Duodenal mucosa (tissue), 2 donors: ENCODE measurements around the gene CYTL1.

ENCODE experiments used
- H3K27ac ChIP-seq: one replicate; pipeline ENCODE4 v1.7.0; 2013; ENCODE audit warnings: low read depth, low read length
- H3K27me3 ChIP-seq, 2 donors: one replicate each; pipeline ENCODE4 v1.7.0; 2013; ENCODE audit warnings: low read length in 2 of 2, control low read depth in 1 of 2; ENCODE audit not compliant: insufficient read depth in 2 of 2, control insufficient read depth in 1 of 2
- H3K36me3 ChIP-seq, 2 donors: one replicate each; pipeline ENCODE4 v1.7.0; 2013; ENCODE audit warnings: low read length in 2 of 2, control low read depth in 1 of 2; ENCODE audit not compliant: insufficient read depth in 2 of 2, control insufficient read depth in 1 of 2
- H3K4me1 ChIP-seq, 2 donors: one replicate each; pipeline ENCODE4 v1.7.0; 2013; ENCODE audit warnings: low read length in 2 of 2, control low read depth in 1 of 2; ENCODE audit not compliant: insufficient read depth in 2 of 2, control insufficient read depth in 1 of 2
- H3K4me3 ChIP-seq, 2 donors: one replicate each; pipeline ENCODE4 v1.7.0; 2013; ENCODE audit warnings: low read length in 2 of 2, low read depth in 1 of 2
- H3K9ac ChIP-seq, 2 donors: one replicate each; pipeline ENCODE4 v1.7.0; 2013; ENCODE audit warnings: low read length in 2 of 2, low read depth in 1 of 2
- H3K9me3 ChIP-seq, 2 donors: one replicate each; pipeline ENCODE4 v1.7.0; 2013; ENCODE audit warnings: low read length in 2 of 2, control low read depth in 1 of 2; ENCODE audit not compliant: control insufficient read depth in 1 of 2

CYTL1 gene

GRCh38 chr4:5050520-5051277 is 31.4 kb upstream of the CYTL1 start:
- peaks cover 0 to 13% of the 10 kb centered on the region in 2 donors for H3K4me1 ChIP-seq
- H3K9ac ChIP-seq = peak overlapping the region; percentile 12 to 25
- no peak overlapping the region for H3K27ac ChIP-seq
- no peaks in the 10 kb centered on the region for H3K9me3 ChIP-seq
- H3K27me3 ChIP-seq = peaks cover 17 to 30% of the 10 kb centered on the region in 2 donors
- peak overlapping the region; percentile 60 to 61 for H3K4me3 ChIP-seq
- H3K36me3 ChIP-seq = no peaks in the 10 kb centered on the region

- no peaks in the 10 kb centered on the region for H3K9me3 ChIP-seq
- H3K36me3 ChIP-seq = no peaks in the 10 kb centered on the region
- H3K4me1 ChIP-seq = peaks cover 0 to 13% of the 10 kb centered on the region in 2 donors
- peaks cover 17 to 30% of the 10 kb centered on the region in 2 donors for H3K27me3 ChIP-seq
- H3K4me3 ChIP-seq = no peak overlapping the region
- H3K27ac ChIP-seq = no peak overlapping the region
- no peak overlapping the region for H3K9ac ChIP-seq
These were observed 29.5 kb upstream of the CYTL1 start for GRCh38 chr4:5048721-5049120.

GRCh38 chr4:5045097-5045496 is 25.8 kb upstream of the CYTL1 start:
- H3K36me3 ChIP-seq = no peaks in the 10 kb centered on the region
- H3K9me3 ChIP-seq = no peaks in the 10 kb centered on the region
- H3K4me3 ChIP-seq = no peak overlapping the region
- peaks cover 0 to 4% of the 10 kb centered on the region in 2 donors for H3K27me3 ChIP-seq
- H3K9ac ChIP-seq = no peak overlapping the region
- no peaks in the 10 kb centered on the region for H3K4me1 ChIP-seq
- H3K27ac ChIP-seq = no peak overlapping the region

GRCh38 chr4:5044341-5044740 is 25.1 kb upstream of the CYTL1 start:
- Histone ChIP-seq H3K27me3 (no peaks in the 10 kb centered on the region), H3K4me1 (no peaks in the 10 kb centered on the region), H3K4me3 (no peak overlapping the region), H3K27ac (no peak overlapping the region), H3K36me3 (no peaks in the 10 kb centered on the region), H3K9me3 (no peaks in the 10 kb centered on the region), H3K9ac (no peak overlapping the region)

GRCh38 chr4:5043579-5043978 is 24.3 kb upstream of the CYTL1 start:
- H3K9ac ChIP-seq = no peak overlapping the region

GRCh38 chr4:5041699-5042098 is 22.4 kb upstream of the CYTL1 start:
- no peak overlapping the region for H3K9ac ChIP-seq
- H3K36me3 ChIP-seq = no peaks in the 10 kb centered on the region
- no peak overlapping the region for H3K27ac ChIP-seq
- H3K4me1 ChIP-seq = peaks cover 4 to 7% of the 10 kb centered on the region in 2 donors
- H3K27me3 ChIP-seq = no peaks in the 10 kb centered on the region
- no peaks in the 10 kb centered on the region for H3K9me3 ChIP-seq
- no peak overlapping the region for H3K4me3 ChIP-seq

More at GRCh38 chr4:5043579-5043978, 24.3 kb upstream of the CYTL1 start:
- Histone ChIP-seq H3K36me3 (no peaks in the 10 kb centered on the region), H3K9me3 (no peaks in the 10 kb centered on the region), H3K27me3 (no peaks in the 10 kb centered on the region), H3K27ac (no peak overlapping the region), H3K4me1 (no peaks in the 10 kb centered on the region), H3K4me3 (no peak overlapping the region)

GRCh38 chr4:5040856-5041620 is 21.8 kb upstream of the CYTL1 start:
- Histone ChIP-seq H3K36me3 (no peaks in the 10 kb centered on the region), H3K9ac (no peak overlapping the region), H3K27me3 (no peaks in the 10 kb centered on the region), H3K4me1 (peaks cover 4 to 7% of the 10 kb centered on the region in 2 donors), H3K27ac (no peak overlapping the region), H3K4me3 (no peak overlapping the region), H3K9me3 (no peaks in the 10 kb centered on the region)

- peaks cover 4 to 7% of the 10 kb centered on the region in 2 donors for H3K4me1 ChIP-seq
- H3K27me3 ChIP-seq = no peaks in the 10 kb centered on the region
- H3K36me3 ChIP-seq = no peaks in the 10 kb centered on the region
- H3K27ac ChIP-seq = no peak overlapping the region
- no peaks in the 10 kb centered on the region for H3K9me3 ChIP-seq
- H3K9ac ChIP-seq = no peak overlapping the region
- no peak overlapping the region for H3K4me3 ChIP-seq
These were observed 20.5 kb upstream of the CYTL1 start for GRCh38 chr4:5039800-5040199.

GRCh38 chr4:5037553-5038551 is 18.6 kb upstream of the CYTL1 start:
- H3K4me3 ChIP-seq = no peak overlapping the region

More at GRCh38 chr4:5037553-5038551, 18.6 kb upstream of the CYTL1 start:
- Histone ChIP-seq H3K4me1 (peaks cover 12 to 20% of the 10 kb centered on the region in 2 donors), H3K27ac (no peak overlapping the region), H3K9ac (no peak overlapping the region), H3K36me3 (no peaks in the 10 kb centered on the region), H3K27me3 (no peaks in the 10 kb centered on the region), H3K9me3 (no peaks in the 10 kb centered on the region)
